Spleen (tissue), 11 donors: ENCODE measurements around the gene TMEM114. TPM values are rescaled to one million over a fixed set of nuclear protein-coding genes. Genes with fewer than 3 reads are reported as not detected.

ENCODE experiments used
- DNase-seq: peaks from one replicate; pipeline ENCODE4 v3.0.0-alpha.2; 2020
- H3K27ac ChIP-seq, 8 donors: fragments of 200-600 bp; sonication (generic) in 7 of 8; 1 replicate in 4 of 8; 2 replicates in 4 of 8; pipeline versions ENCODE4 v1.5.0 to v1.8.0; 2016 to 2021; ENCODE audit warnings: inconsistent platforms in 4 of 8, mild to moderate bottlenecking in 4 of 8, moderate library complexity in 1 of 8
- H3K27me3 ChIP-seq, 7 donors: fragments of 200-600 bp; sonication (generic) in 6 of 7; replicated peaks in 1 of 7; 1 replicate in 4 of 7; 2 replicates in 3 of 7; pipeline versions ENCODE4 v1.5.0 to v1.8.0; 2016 to 2021; ENCODE audit warnings: inconsistent platforms in 3 of 7, mild to moderate bottlenecking in 1 of 7
- H3K36me3 ChIP-seq, 6 donors: fragments of 200-600 bp; sonication (generic) in 5 of 6; 1 replicate in 4 of 6; 2 replicates in 2 of 6; pipeline versions ENCODE4 v1.5.0 to v1.8.0; 2016 to 2021; ENCODE audit warnings: inconsistent platforms in 2 of 6
- H3K4me1 ChIP-seq, 6 donors: fragments of 200-600 bp; sonication (generic) in 5 of 6; 1 replicate in 3 of 6; 2 replicates in 3 of 6; pipeline versions ENCODE4 v1.5.0 to v1.8.0; 2016 to 2021; ENCODE audit warnings: inconsistent platforms in 3 of 6
- H3K4me3 ChIP-seq, 8 donors: fragments of 200-600 bp; sonication (generic) in 7 of 8; 1 replicate in 4 of 8; 2 replicates in 4 of 8; pipeline versions ENCODE4 v1.5.0 to v1.8.0; 2016 to 2021; ENCODE audit warnings: inconsistent platforms in 4 of 8, mild to moderate bottlenecking in 4 of 8, moderate library complexity in 2 of 8
- H3K9me3 ChIP-seq, 8 donors: fragments of 200-600 bp; sonication (generic) in 7 of 8; 1 replicate in 4 of 8; 2 replicates in 4 of 8; pipeline versions ENCODE4 v1.5.0 to v1.8.0; 2016 to 2021; ENCODE audit warnings: inconsistent platforms in 4 of 8
- CTCF ChIP-seq, 11 experiments: fragments of 200-600 bp in 7 of 11; fragments of 450-650 bp in 4 of 11; sonication (generic) in 4 of 11; IDR thresholded peaks in 8 of 11; conservative IDR thresholded peaks in 3 of 11; 1 replicate in 7 of 11; 2 replicates in 4 of 11; pipeline versions ENCODE4 v1.4.0 to v1.8.0; 2016 to 2021; ENCODE audit warnings: antibody characterized with exemption in 11 of 11, inconsistent platforms in 4 of 11, mild to moderate bottlenecking in 1 of 11
- POLR2A ChIP-seq, 3 donors: fragments of 450-650 bp; IDR thresholded peaks; one replicate each; pipeline ENCODE4 v1.5.1; 2017; ENCODE audit warnings: antibody characterized with exemption in 3 of 3, mild to moderate bottlenecking in 1 of 3
- POLR2AphosphoS5 ChIP-seq, 3 donors: sonication (generic); formaldehyde crosslinking; IDR thresholded peaks; one replicate each; pipeline ENCODE4 v1.5.1; 2017; ENCODE audit warnings: antibody characterized with exemption in 3 of 3
- WGBS, 5 donors: extraction: QIAGEN DNeasy Blood & Tissue Kit in 3 of 5; methylation state at CpG; one replicate each; pipeline versions ENCODE4 v1.1.5 to v1.1.7; 2013 to 2018; 5-methylcytosine and 5-hydroxymethylcytosine counted together
- intact Hi-C: fragments of 100-400 bp; cut with DNase I; formaldehyde crosslinking; loops from one replicate; pipeline ENCODE4 v1.15.0; 2023; ENCODE audit warnings: low total_unique reads
- polyA plus RNA-seq, 3 donors: library from polyadenylated mRNA; stranded (reverse); fragments of 200-250 nt; gene quantifications; one replicate each; pipeline ENCODE4 v1.2.1, GENCODE V29; 2013
- total RNA-seq, 7 donors: library from RNA; depleted of rRNA in 3 of 7; stranded (reverse); fragments of >200 nt in 3 of 7; fragmentation: NEBNext Ultra II Directional in 4 of 7; extraction: Animal tissue kit (Norgen Biotek cat#: 25700) in 4 of 7; gene quantifications; one replicate each; pipeline versions ENCODE4 v1.1.0 to v1.2.1, GENCODE V29; 2016 to 2021
- donor health status: healthy with polysubstance abuse.
- donor health status: DM: no; HTN: no; CAD: no; lungs with moderate emphysema.
- donor health status: DM: no; HTN: no; CAD: no.
- donor health status: Bipolar disorder and iron deficiency.
- donor health status: healthy.
- donor health status: DM: no; HTN: no; CAD: no.
- donor health status: DM: yes; HTN: yes; CAD: no.

TMEM114 gene
- total and polyA plus RNA-seq, 10 donors = not detected

GRCh38 chr16:8522757-8523156 is 67.6 kb downstream of the TMEM114 start:
- DNase-seq = no peak
- Histone ChIP-seq H3K9me3 (no peaks in the 10 kb centered on the region), H3K36me3 (no peaks in the 10 kb centered on the region), H3K27ac (no peak overlapping the region), H3K27me3 (peaks cover 0 to 18% (median 0%) of the 10 kb centered on the region in 7 donors), H3K4me1 (no peaks in the 10 kb centered on the region), H3K4me3 (no peak overlapping the region)
- intact Hi-C loops = no loop called here
- no peak for TF ChIP-seq CTCF (IDR thresholded peaks at IDR 0.05 in 8 of 11, conservative IDR thresholded peaks at IDR 0.05 in 3 of 11)
- no peak for TF ChIP-seq POLR2A (IDR thresholded peaks at IDR 0.05)
- no peak for TF ChIP-seq POLR2AphosphoS5 (IDR thresholded peaks at IDR 0.05)
- 62 to 77% (median 70%) methylated on average over 7 of the region's 7 CpGs for WGBS, 5 donors

- Histone ChIP-seq H3K36me3 (no peaks in the 10 kb centered on the region), H3K4me3 (no peak overlapping the region), H3K27ac (no peak overlapping the region), H3K27me3 (peaks cover 0 to 14% (median 0%) of the 10 kb centered on the region in 7 donors), H3K9me3 (no peaks in the 10 kb centered on the region), H3K4me1 (no peaks in the 10 kb centered on the region)
- intact Hi-C loops = no loop called here
- 69 to 88% (median 73%) methylated on average over 5 of the region's 5 CpGs for WGBS, 5 donors
- no peak for DNase-seq
- no peak for TF ChIP-seq POLR2AphosphoS5 (IDR thresholded peaks at IDR 0.05)
- no peak for TF ChIP-seq POLR2A (IDR thresholded peaks at IDR 0.05)
- no peak for TF ChIP-seq CTCF (IDR thresholded peaks at IDR 0.05 in 8 of 11, conservative IDR thresholded peaks at IDR 0.05 in 3 of 11)
These were observed 70.7 kb downstream of the TMEM114 start for GRCh38 chr16:8519643-8520042.

Other genes starting within 250 kb of the TMEM114 start
- gene METTL22, start 31.2 kb upstream of the TMEM114 start, total RNA-seq = 10 to 100 TPM; 35.7 to 58.8 (median 47.5) TPM
- 10 to 100 TPM; 14.8 to 23.7 (median 22.2) TPM for gene METTL22, start 31.2 kb upstream of the TMEM114 start, polyA plus RNA-seq
- gene ABAT, start 84.1 kb upstream of the TMEM114 start, total RNA-seq = 10 to 100 TPM in 2 of 7 donors, 1 to 10 TPM in 5; 6.2 to 13.5 (median 9.0) TPM
- 1 to 10 TPM; 3.9 to 6.2 (median 5.1) TPM for gene ABAT, start 84.1 kb upstream of the TMEM114 start, polyA plus RNA-seq
- gene TMEM186, start 207.1 kb upstream of the TMEM114 start, total RNA-seq = 10 to 100 TPM in 1 of 7 donors, 1 to 10 TPM in 6; 5.8 to 12.1 (median 8.1) TPM
- 10 to 100 TPM; 10.3 to 13.3 (median 11.3) TPM for gene TMEM186, start 207.1 kb upstream of the TMEM114 start, polyA plus RNA-seq
- 10 to 100 TPM; 26.5 to 38.8 (median 33.6) TPM for gene PMM2, start 207.3 kb upstream of the TMEM114 start, total RNA-seq
- gene PMM2, start 207.3 kb upstream of the TMEM114 start, polyA plus RNA-seq = 10 to 100 TPM; 13.0 to 14.4 (median 13.2) TPM